Mammary epithelial cell (primary cell): ENCODE data around the gene GPBAR1.

Source experiments
- EZH2 ChIP-seq: IDR thresholded peaks from 2 replicates; pipeline ENCODE4 v1.6.1; 2012; ENCODE audit warnings: low read length, inconsistent platforms, borderline replicate concordance
- TF ChIP-seq, protein P1 (sequence below), 2 donors: IDR thresholded peaks in 1 of 2; conservative IDR thresholded peaks in 1 of 2; 2 replicates each; pipeline ENCODE4 v1.5.1; 2011 to 2012; ENCODE audit warnings: inconsistent platforms in 2 of 2, low read length in 2 of 2, mild to moderate bottlenecking in 2 of 2, control low read depth in 1 of 2, low read depth in 1 of 2; ENCODE audit not compliant: insufficient read depth in 1 of 2; ENCODE audit errors: extremely low read depth in 1 of 2

DNA sequence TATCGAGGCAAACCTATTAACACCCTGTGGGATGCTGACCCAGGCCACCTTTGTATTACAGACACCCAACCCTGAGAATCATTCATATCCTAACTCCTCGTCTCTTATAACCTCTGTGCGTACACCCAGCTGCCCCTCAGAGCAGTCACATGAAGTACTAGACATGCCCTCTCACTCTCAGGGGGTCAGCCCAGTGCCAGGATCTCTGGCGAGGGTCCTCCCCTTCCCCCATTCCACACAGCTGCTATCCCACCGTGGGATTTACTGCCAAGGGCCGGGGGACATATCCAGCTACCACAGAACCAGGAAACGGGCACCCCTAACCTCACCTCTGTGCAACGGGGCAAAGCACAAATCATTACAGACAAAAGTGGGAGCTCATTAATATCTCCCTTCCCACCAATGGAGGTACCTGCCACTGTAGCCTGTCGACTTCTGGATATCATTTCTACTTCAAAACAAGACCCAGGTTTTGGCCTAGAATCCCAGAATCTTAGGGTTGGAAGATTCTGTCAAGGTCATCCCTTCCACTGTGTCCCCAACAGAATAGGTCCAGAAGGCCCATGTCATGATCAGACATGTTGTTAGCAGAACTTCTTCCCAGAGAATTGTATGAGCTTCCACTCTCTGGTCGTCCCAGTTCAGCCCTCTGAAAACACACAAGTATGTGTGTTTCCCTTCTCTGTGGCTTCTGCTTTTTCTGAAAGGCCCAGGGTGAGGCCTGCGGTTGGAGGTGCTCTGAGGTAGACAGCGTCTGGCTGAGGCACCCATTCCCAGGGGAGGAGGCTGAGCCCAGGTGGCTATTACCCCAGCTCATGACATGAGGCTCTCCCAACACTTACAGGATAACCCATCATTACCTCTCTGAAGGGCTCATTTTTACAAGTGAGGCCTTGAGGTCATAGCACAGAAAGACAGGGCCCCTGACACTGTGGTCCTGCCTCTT, 29.8 kb downstream of the GPBAR1 start:
- no peak for TF ChIP-seq EZH2
- TF ChIP-seq, protein P1, sequence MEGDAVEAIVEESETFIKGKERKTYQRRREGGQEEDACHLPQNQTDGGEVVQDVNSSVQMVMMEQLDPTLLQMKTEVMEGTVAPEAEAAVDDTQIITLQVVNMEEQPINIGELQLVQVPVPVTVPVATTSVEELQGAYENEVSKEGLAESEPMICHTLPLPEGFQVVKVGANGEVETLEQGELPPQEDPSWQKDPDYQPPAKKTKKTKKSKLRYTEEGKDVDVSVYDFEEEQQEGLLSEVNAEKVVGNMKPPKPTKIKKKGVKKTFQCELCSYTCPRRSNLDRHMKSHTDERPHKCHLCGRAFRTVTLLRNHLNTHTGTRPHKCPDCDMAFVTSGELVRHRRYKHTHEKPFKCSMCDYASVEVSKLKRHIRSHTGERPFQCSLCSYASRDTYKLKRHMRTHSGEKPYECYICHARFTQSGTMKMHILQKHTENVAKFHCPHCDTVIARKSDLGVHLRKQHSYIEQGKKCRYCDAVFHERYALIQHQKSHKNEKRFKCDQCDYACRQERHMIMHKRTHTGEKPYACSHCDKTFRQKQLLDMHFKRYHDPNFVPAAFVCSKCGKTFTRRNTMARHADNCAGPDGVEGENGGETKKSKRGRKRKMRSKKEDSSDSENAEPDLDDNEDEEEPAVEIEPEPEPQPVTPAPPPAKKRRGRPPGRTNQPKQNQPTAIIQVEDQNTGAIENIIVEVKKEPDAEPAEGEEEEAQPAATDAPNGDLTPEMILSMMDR (conservative IDR thresholded peaks at IDR 0.05 in 1 of 2, IDR thresholded peaks at IDR 0.05 in 1 of 2; ENCODE audit: extremely low read depth in 1 of 2, insufficient read depth in 1 of 2, low read depth in 1 of 2, low read length in 2 of 2), result no peak
